GM21381 (cell line): ENCODE results near the gene RIPOR1.
A peak's percentile ranks its signal among the peaks of the same experiment; 100 is the strongest.

Experiments used
- ATAC-seq: cut with Tn5 transposase; IDR thresholded peaks from one replicate; pipeline ENCODE4 v1.9.1; 2021; ENCODE audit warnings: mild to moderate bottlenecking, moderate library complexity; ENCODE audit not compliant: unreplicated experiment

RIPOR1 gene

DNA sequence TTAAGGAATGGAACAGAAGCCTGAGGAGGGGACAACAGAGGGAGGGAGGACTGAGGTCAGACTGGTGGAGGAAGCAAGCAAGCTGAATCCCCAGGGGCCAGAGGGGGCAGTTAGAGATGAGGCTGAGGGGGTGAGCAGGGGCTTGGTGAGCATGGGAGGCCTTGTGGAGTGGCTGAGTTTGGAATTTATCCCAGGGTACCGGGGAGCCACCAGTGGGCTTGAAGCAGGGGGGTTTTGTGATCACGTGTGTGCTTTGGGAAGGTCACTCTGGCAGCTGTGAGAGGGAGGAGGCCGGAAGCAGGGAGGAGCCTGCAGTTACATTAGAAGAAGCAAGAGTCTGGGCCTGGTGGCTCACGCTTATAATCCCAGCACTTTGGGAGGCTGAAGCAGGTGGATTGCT, 23.8 kb downstream of the RIPOR1 start:
- no peak for ATAC-seq

- ATAC-seq: no peak
Measured at GRCh38 chr16:67555795-67556212, 27.2 kb downstream of the RIPOR1 start.

DNA sequence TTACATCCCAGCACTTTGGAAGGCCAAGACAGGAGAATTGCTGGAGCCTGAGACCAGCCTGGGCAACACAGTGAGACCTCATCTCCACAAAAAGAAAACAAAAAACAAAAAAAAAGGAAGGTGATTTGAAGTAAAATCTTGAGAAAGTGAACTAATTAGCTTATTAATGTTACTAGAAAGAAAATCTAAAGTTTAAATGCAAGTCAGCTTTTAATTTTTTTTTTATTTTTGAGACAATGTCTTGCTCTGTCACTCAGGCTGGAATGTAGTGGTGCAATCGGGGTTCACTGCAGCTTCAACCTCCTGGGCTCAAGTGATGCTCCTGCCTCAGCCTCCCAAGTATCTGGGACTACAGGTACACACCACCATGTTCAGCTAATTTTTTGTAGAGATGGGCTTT, 30.2 kb downstream of the RIPOR1 start:
- no peak for ATAC-seq

DNA sequence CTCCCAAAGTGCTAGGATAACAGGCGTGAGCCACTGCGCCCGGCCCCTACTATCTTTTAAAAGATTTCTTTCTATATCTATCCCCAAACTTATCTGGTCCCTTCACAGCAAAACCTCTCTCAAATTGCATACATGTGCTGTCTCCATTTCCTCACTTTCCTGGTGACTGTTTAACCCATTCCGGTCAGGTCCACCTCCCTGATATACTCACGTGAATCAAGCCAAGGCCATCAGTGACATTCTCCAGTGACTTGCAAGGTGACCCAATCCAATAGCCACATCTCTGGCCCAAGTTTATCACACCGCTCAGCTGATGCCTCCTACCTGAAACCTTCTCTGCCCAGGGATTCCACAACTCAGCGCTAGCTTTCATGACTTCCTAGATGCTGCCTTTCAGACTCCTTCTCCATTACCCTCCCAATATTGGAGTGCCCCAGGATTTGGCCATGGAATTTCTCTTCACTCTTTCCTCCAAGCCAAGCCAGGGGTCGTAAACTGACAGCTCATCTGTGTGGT, 32.3 kb downstream of the RIPOR1 start:
- no peak for ATAC-seq

DNA sequence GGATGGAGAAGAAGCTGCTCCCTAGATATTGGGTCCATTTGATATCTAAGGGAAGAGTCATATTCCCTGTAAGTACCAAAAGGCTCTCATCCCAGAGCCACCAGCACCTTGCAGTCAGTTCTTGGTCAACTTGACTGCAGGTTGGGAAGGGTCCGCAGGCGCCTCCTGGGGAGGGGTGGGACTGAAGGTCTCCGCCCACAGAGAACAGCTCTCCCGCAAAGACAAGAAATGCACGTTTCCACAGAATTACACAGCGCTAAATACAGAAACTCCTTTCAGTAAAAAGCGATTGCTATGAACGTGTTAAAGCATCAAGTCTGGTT, 32.8 kb downstream of the RIPOR1 start:
- no peak for ATAC-seq

- ATAC-seq: peak; percentile 74
Measured at GRCh38 chr16:67561824-67562525, 33.3 kb downstream of the RIPOR1 start.

GRCh38 chr16:67562526-67562917, 33.9 kb downstream of the RIPOR1 start, which contains the start of gene CTCF:
TSS of gene CTCF (plus strand) at chr16:67562526. CDS start at chr16:67610833, 48,307 bp downstream.
- peak; percentile 49 for ATAC-seq

GRCh38 chr16:67562918-67563707, 34.5 kb downstream of the RIPOR1 start:
- ATAC-seq: peak; percentile 10

- no peak for ATAC-seq
Measured at GRCh38 chr16:67563708-67564468, 35.3 kb downstream of the RIPOR1 start.

DNA sequence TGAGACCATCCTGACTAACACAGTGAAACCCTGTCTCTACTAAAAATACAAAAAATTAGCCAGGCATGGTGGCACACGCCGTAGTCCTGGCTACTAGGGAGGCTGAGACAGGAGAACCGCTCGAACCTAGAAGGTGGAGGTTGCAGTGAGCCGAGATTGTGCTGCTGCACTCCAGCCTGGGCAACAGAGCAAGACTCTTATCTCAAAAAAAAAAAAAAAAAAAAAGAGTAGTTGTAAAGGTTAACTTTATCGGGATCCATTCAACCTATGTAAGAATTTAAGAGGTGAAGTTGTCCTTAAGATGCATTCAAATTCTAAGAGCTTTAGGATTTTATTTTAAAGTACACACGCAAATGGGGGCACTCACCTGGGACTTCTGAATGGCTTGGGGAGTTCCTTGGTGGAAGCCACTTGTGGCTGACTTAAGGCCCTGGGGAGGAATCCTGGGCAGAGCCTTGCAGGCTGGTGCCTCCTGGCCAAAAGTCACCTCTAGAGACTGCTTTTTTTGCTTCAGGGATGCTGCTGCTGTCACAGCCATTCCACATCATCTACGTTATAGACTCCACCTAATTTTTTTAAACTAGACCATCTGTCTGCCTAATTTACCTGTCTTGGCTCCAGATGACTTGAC, 37.0 kb downstream of the RIPOR1 start:
- ATAC-seq: no peak

- ATAC-seq: no peak
Measured at GRCh38 chr16:67571464-67571863, 42.8 kb downstream of the RIPOR1 start.

GRCh38 chr16:67571981-67572431, 43.4 kb downstream of the RIPOR1 start:
- ATAC-seq: no peak

GRCh38 chr16:67579686-67580085, 51.1 kb downstream of the RIPOR1 start:
- no peak for ATAC-seq

- no peak for ATAC-seq
Measured at GRCh38 chr16:67580202-67580601, 51.6 kb downstream of the RIPOR1 start.

GRCh38 chr16:67593288-67593687, 64.7 kb downstream of the RIPOR1 start:
- no peak for ATAC-seq

GRCh38 chr16:67593701-67594100, 65.1 kb downstream of the RIPOR1 start:
- ATAC-seq: no peak

GRCh38 chr16:67594256-67594915, 65.8 kb downstream of the RIPOR1 start:
- ATAC-seq: no peak

- no peak for ATAC-seq
Measured at GRCh38 chr16:67594956-67595355, 66.3 kb downstream of the RIPOR1 start.
